GM19372 (cell line): Measurements from ENCODE around the gene ARFIP2.

Experiments used
- ATAC-seq: cut with Tn5 transposase; IDR thresholded peaks from one replicate; pipeline ENCODE4 v1.9.1; 2021; ENCODE audit warnings: mild to moderate bottlenecking, low read depth, moderate library complexity; ENCODE audit not compliant: unreplicated experiment

The ARFIP2 gene

GRCh38 chr11:6483015-6483414, 1.9 kb upstream of the ARFIP2 start:
- no peak for ATAC-seq

- no peak for ATAC-seq
These were observed 1.3 kb upstream of the ARFIP2 start for GRCh38 chr11:6482441-6482840.

DNA sequence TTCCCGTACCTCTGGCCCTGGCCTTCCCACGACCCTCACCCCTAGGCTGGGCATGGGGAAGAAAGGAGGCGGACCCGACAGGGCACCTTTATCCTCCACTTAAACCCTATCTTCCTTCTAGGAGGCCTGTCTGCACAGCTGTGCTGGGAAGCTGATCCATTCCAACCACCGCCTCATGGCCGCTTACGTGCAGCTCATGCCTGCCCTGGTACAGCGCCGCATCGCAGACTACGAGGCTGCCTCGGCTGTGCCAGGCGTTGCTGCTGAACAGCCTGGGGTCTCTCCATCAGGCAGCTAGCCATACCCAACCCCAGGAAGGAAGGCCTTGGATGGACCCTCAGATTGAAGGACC, 769 bp upstream of the ARFIP2 start:
- no peak for ATAC-seq

DNA sequence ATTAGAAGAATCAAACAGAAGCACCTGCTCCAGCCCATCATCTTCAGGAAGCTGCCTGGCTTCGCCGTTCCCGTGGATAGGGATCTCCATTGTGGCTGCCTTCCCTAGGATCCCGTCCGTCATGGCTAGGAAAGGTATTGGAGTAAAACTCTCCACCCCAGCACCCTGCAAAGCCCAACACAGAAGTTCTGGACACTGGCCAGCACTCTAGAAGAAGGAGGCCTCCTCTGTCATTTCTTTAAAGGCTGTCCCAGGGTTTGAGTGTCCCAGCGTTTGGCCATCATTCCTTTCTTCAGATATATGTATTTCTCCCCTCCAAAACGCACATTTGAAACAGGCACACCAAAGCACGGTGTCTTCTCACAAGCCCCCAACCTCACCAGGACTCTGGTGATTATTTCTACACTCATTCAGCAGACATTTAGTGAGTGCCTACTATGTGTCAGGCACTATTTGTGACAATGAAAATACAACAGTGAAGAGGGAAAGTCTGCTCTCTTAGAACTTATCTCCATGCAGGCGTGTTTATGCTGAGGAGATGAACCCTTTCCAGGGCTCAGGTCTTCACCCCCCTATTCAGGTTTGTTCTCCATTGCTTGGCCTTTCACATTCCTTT, 724 bp downstream of the ARFIP2 start:
- ATAC-seq = no peak

DNA sequence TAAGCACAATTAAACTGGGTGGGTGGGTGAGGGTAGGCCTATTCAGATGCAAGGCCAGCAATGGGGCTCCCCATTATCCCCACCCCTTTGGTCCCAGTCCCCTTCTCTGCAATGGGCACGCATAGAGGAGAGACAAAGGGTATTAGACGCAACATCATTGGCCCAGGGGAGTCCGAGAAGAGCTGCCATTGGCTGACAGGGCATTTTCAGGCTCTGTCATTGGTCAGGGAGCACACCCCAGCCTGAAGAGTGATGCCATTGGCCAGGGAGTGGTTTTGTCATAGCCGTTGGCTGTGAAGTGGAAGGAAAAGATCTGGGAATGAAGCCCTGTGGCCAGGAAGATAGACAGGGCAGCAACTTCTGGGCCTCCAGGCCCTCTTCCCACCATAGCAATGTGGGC, 4.6 kb downstream of the ARFIP2 start:
- ATAC-seq = no peak

GRCh38 chr11:6475936-6476335, 5.2 kb downstream of the ARFIP2 start:
- no peak for ATAC-seq

- ATAC-seq = no peak
These were observed 6.2 kb downstream of the ARFIP2 start for GRCh38 chr11:6474806-6475500.

GRCh38 chr11:6474413-6474792, 6.7 kb downstream of the ARFIP2 start:
- no peak for ATAC-seq

- ATAC-seq = peak; percentile 66
These were observed 7.4 kb downstream of the ARFIP2 start, which contains the start of gene TRIM3 for GRCh38 chr11:6473451-6474412. Gene TRIM3, minus strand, starts transcription at chr11:6473941. Its CDS starts 8,246 bp downstream, at chr11:6465695.

GRCh38 chr11:6472934-6473333, 8.2 kb downstream of the ARFIP2 start:
- ATAC-seq = no peak

DNA sequence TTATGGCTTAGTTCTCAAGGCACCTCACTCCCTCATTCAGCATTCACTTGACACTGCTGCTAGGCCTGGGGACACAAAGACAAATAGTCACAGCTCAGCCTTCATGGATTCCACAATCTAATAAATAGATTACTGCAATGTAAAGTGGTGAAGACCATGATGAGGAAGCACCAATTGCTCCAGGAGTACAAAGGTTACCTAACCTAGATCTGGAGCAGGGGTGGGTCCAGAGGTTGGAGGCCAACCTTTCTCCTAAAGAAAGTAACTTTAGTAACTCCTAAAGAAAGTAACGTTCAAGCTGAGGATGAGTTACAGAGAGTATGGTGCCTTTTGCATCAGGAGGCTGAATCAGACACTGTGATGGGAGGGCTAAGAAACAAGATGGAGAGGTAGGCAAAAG, 11.5 kb downstream of the ARFIP2 start:
- no peak for ATAC-seq

DNA sequence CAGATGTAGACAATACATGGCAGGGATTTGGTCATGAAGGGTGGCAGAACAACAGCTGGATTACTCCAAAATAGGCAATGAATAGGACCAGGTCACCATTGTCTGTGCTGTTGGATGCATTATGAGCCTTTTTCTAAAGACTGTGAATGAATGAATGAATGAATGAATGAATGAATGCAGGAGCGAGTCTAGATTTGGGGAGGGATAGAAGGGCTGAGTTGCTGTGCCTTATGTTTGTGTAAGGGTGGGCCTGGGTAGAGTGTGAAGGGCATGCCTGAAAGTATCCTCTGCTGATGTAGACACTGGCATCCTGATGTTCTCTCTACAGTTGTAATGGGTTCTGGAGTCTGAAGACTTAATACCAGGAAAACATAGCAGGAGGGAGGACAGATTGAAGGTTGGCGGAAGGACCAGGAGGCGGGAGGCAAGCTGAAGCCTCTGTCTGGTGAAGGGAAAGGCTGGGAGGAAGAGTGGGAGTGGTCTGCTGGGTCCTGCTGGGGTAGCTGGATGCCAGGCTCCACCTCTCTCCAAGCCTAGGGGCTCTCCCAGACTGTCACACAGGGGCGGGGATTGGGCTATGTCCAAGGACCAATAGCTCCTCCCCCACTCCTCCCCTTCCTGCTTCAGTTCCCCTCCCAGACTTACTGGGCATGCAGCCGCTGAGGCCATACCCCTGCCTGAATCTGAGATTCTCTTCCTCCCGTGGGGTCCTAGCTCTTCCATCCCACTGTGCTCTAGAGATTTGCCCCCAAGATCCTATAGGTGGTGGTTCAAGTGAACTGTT, 12.2 kb downstream of the ARFIP2 start:
- ATAC-seq = peak; percentile 53

- no peak for ATAC-seq
These were observed 22.1 kb downstream of the ARFIP2 start for GRCh38 chr11:6459099-6459450.

- no peak for ATAC-seq
These were observed 22.6 kb downstream of the ARFIP2 start for GRCh38 chr11:6458352-6459098.

DNA sequence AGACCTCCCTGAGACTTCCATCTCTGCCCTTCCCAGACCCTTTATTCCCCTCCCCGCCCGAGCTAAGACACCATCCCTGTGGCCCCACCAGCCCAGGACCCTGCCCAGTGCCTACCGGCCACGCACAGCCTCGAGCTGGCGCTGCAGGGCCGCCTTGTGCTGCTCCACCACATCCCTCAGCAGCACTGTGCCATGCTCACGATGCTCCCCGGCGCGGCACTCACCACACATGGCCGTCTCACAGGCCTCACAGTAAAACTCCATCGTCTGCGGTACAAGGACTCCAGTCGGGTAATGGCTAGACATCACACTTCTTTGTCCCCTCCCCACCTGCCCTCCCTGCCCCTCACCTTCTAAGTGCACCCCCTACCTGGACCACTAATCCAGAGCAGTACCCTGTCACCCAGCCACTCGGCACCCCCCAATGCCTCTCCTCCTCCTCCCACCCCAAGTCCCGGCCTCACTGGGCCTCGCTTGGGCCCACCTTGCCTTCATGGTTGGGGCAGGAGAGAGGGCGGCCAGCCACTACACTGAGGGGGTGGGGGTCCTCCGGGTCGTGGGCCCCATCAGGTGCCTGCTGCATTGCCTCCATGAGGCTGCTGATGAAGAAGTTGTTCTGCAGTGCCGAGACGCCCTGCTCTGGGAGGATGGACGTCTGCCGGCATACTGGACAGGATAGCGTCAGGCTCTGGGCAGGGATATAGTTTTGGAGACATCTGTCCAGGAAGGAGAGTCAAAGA, 23.4 kb downstream of the ARFIP2 start:
- no peak for ATAC-seq

- no peak for ATAC-seq
These were observed 24.6 kb downstream of the ARFIP2 start for GRCh38 chr11:6456361-6457073.

- no peak for ATAC-seq
These were observed 26.1 kb downstream of the ARFIP2 start for GRCh38 chr11:6455070-6455469.

DNA sequence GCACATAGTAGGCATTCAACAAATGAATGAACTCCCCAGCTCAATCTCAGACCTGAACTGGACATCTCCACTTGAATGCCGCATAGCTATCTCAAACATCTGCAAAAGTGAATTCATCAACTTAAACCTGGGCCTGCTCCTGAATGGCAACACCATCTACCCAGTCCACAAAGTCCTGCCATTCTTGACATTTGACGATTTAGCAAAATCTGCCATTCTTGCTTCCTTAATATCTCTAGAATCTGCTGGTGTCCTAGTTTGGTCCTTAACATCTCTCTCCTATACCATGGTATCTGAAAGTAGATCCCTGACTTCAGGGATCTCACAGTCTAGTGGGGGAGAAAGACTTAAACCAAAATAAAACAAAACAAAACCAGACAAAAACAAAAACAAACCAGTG, 28.0 kb downstream of the ARFIP2 start:
- no peak for ATAC-seq

- ATAC-seq = no peak
These were observed 28.9 kb downstream of the ARFIP2 start for GRCh38 chr11:6452219-6452618.
